NCI-H524 (cell line): ENCODE results near the gene THSD4.

Experiments used
- DNase-seq, 2 experiments: peaks; one replicate each; lab custom pipeline; 2025; lab: John Stamatoyannopoulos, UW

Gene THSD4

GRCh38 chr15:71810256-71811035 is 695.2 kb downstream of the THSD4 start, which contains the start of gene NR2E3:
NR2E3 (plus strand) TSS chr15:71810554; CDS start chr15:71810744, 190 bp downstream.
- no peak for DNase-seq

GRCh38 chr15:71811036-71811736 is 695.9 kb downstream of the THSD4 start:
- no peak for DNase-seq

GRCh38 chr15:71811752-71812735 is 696.8 kb downstream of the THSD4 start:
- DNase-seq: no peak

GRCh38 chr15:71812966-71813722 is 697.9 kb downstream of the THSD4 start:
- no peak for DNase-seq

GRCh38 chr15:71813723-71814470 is 698.6 kb downstream of the THSD4 start:
- DNase-seq: no peak

GRCh38 chr15:71815301-71815700 is 700.0 kb downstream of the THSD4 start:
- DNase-seq: no peak

- no peak for DNase-seq
These were observed 702.1 kb downstream of the THSD4 start for GRCh38 chr15:71817351-71817750.

GRCh38 chr15:71820127-71820526 is 704.9 kb downstream of the THSD4 start:
- DNase-seq: no peak

- DNase-seq: no peak
These were observed 706.4 kb downstream of the THSD4 start for GRCh38 chr15:71821547-71822129.

- no peak for DNase-seq
These were observed 707.8 kb downstream of the THSD4 start for GRCh38 chr15:71822890-71823630.

GRCh38 chr15:71823801-71824200 is 708.5 kb downstream of the THSD4 start:
- no peak for DNase-seq

GRCh38 chr15:71825021-71825730 is 709.9 kb downstream of the THSD4 start:
- no peak for DNase-seq

- DNase-seq: no peak
These were observed 710.9 kb downstream of the THSD4 start for GRCh38 chr15:71826196-71826595.

- no peak for DNase-seq
These were observed 715.7 kb downstream of the THSD4 start for GRCh38 chr15:71830981-71831380.
